ENCODE measurements around the gene RASD2.
"Not testable (repeated sequence)": the region's sequence is repeated elsewhere in the genome, so short reads cannot be mapped to it uniquely, and the experiment has no call there.

RASD2 gene

DNA sequence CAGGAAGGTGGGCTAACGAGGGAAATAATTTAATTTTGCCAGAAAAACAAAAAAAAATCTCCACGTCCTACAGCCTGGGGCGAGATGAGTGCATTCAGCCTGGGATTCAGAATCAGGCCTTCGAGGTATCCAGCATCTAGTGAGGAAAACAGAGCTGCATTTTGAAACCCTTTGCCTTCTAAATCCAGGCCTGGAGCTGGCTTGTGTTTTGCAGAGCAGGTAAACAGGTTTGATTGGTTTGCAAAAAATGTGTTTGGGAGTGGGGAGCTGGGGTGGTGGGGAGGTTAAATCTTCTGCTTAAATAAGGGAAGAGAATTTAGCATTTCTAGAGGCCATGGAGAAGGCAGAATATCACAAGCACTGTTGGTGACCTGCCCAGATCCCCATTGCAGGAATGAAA, 29.7 kb upstream of the RASD2 start:
- in situ Hi-C loops (cut with MboI; ENCODE audit: low pct_unique_long_range_greater_than_20kb, low sequenced_read_pairs, unreplicated experiment), result no loop called here
- DNase-seq (ENCODE audit: low spot score), result no peak
- TF ChIP-seq, protein P1, sequence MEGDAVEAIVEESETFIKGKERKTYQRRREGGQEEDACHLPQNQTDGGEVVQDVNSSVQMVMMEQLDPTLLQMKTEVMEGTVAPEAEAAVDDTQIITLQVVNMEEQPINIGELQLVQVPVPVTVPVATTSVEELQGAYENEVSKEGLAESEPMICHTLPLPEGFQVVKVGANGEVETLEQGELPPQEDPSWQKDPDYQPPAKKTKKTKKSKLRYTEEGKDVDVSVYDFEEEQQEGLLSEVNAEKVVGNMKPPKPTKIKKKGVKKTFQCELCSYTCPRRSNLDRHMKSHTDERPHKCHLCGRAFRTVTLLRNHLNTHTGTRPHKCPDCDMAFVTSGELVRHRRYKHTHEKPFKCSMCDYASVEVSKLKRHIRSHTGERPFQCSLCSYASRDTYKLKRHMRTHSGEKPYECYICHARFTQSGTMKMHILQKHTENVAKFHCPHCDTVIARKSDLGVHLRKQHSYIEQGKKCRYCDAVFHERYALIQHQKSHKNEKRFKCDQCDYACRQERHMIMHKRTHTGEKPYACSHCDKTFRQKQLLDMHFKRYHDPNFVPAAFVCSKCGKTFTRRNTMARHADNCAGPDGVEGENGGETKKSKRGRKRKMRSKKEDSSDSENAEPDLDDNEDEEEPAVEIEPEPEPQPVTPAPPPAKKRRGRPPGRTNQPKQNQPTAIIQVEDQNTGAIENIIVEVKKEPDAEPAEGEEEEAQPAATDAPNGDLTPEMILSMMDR (IDR thresholded peaks at IDR 0.05; ENCODE audit: extremely low read depth, insufficient read depth, missing control alignments), result no peak

DNA sequence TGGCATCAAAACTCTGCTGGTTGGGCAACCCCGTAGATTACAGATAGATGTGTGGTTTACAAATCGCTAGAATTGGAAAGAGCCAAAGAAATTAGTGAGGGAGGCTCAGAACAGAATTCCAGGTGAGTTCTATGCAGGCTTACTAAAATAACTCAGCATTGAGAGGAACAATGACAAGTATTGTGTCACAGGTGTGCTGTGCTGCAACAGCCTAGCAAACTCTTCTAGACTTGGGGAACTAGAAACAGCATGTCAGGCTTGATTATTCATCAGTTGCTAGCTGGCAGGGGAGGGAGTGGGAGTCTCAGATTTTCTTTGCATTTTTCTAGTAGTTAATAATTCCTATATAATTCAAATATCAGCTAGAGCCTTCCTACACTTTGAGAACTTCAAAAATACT, 26.3 kb upstream of the RASD2 start:
- in situ Hi-C loops (cut with MboI; ENCODE audit: low pct_unique_long_range_greater_than_20kb, low sequenced_read_pairs, unreplicated experiment), result no loop called here
- TF ChIP-seq, protein P1 (IDR thresholded peaks at IDR 0.05; ENCODE audit: extremely low read depth, insufficient read depth, missing control alignments), result no peak

DNA sequence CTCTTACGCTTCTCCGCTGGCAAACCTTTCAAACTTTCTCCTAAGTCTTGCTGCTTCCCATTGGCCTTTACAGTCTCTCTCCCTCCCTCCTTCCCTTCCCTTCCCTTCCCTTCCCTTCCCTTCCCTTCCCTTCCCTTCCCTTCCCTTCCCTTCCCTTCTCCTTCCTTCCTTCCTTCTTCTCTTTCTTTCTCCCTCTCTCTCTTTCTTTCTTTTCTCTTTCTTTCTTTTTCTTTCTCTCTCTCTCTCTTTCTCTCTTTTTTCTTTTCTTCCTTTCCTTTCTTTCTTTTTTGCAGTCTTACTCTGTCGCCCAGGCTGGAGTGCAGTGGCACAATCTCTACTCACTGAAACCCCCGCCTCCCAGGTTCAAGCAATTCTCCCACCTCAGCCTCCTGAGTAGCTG, 24.7 kb upstream of the RASD2 start:
- DNase-seq (ENCODE audit: low spot score); in situ Hi-C loops (cut with MboI; ENCODE audit: low pct_unique_long_range_greater_than_20kb, low sequenced_read_pairs, unreplicated experiment): not testable (repeated sequence)

More for the DNA sequence above, 26.3 kb upstream of the RASD2 start:
- DNase-seq (ENCODE audit: low spot score), result no peak

DNA sequence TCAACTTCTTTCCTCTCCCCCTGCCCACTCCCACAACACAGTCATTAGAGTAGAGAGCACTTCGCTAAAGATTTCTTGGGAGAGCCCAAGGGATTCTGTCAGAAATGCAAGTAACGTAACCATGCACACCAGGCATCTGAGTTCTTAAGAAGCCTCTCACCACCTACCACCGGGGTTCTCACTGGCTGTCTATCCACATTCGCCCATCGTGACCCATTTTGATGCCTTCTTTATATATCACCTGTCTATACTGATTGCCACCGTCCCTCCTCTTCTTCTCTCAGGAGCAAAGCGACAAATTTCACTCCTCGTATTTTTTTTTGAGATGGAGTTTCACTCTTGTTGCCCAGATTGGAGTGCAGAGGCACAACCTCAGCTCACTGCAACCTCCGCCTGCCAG, 23.9 kb upstream of the RASD2 start:
- no peak for DNase-seq (ENCODE audit: low spot score)
- in situ Hi-C loops (cut with MboI; ENCODE audit: low pct_unique_long_range_greater_than_20kb, low sequenced_read_pairs, unreplicated experiment), result no loop called here
- TF ChIP-seq, protein P1 (IDR thresholded peaks at IDR 0.05; ENCODE audit: extremely low read depth, insufficient read depth, missing control alignments), result no peak

DNA sequence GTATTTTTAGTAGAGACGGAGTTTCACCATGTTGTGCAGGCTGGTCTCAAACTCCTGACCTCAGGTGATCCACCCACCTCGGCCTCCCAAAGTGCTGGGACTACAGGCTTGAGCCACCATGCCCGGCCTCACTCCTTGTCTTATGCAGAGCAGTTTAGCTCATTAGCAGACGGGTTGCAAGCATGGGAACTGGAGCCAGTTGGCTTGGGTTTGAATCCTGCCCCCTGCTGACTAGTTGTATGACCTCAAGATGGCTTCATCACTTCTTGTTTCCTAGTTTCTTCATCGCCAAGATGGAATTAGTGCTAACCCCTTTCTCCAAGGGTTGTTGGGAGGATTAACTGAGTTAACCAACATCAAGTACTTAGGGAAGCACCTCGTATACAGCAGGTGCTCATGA, 23.4 kb upstream of the RASD2 start:
- TF ChIP-seq, protein P1 (IDR thresholded peaks at IDR 0.05; ENCODE audit: extremely low read depth, insufficient read depth, missing control alignments), result no peak
- no peak for DNase-seq (ENCODE audit: low spot score)
- in situ Hi-C loops (cut with MboI; ENCODE audit: low pct_unique_long_range_greater_than_20kb, low sequenced_read_pairs, unreplicated experiment), result no loop called here

DNA sequence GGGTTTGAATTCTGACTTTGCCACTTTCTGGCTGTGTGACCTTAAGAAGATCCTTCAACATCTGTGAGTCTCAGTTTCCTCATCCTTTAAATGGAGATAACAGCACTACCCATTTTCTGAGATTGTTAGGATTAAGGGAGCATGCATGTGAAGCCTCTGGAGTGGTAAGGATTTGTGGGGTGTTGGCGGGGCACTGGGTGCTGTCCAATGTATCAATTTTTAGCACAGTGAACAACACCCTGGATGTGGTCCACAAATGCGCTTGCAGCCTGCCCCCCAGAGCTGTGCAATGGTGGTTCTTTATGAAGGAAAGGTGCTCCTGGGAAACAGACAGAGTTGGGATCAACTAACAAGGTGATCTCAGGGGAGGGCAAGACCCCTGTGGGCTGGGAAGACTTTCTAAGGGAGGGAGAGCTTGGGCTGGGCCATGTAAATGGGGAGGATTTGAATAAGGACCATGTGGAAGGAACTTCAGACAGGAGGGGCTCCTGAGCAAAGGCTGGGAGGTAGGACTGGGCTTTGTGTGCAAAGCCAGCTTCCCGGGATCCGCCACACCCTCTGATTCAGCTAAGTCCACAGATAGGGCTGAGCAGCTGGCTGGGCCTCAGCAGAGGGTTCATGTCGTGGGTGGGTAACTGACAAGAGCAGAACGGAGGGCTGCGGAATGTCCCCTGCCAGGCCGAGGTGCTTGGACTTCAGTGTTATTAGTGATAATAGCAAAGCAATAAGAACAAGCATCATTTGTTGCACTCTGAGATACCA, 22.7 kb upstream of the RASD2 start:
- in situ Hi-C loops (cut with MboI; ENCODE audit: low pct_unique_long_range_greater_than_20kb, low sequenced_read_pairs, unreplicated experiment), result no loop called here
- TF ChIP-seq, protein P1 (IDR thresholded peaks at IDR 0.05; ENCODE audit: extremely low read depth, insufficient read depth, missing control alignments), result no peak
- no peak for DNase-seq (ENCODE audit: low spot score)

DNA sequence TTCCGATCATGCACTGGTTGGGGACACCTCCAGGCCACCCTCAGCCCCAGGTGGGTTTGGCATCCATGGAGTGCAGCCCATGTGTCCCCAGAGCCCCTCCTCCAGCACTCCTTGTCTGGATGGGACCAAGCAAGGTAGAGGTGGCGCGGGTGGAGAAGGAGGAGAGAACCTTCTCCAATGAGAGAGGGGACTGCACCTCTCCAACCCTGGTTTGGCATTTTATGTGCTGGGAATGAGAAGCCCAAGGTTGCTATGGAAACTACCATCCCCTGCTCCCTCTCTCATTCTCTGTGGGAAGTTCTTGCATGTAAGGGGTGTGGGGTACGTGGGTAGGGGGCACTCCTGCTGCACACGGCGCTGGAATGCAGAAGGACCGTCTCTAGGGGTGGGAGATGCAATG, 21.8 kb upstream of the RASD2 start:
- in situ Hi-C loops (cut with MboI; ENCODE audit: low pct_unique_long_range_greater_than_20kb, low sequenced_read_pairs, unreplicated experiment), result no loop called here
- TF ChIP-seq, protein P1 (IDR thresholded peaks at IDR 0.05; ENCODE audit: extremely low read depth, insufficient read depth, missing control alignments), result no peak
- DNase-seq (ENCODE audit: low spot score), result no peak

All from GM13977 (cell line).